Measurements from ENCODE around the gene PDE11A.

PDE11A gene

GRCh38 chr2:177728920-177729319, 343.7 kb downstream of the PDE11A start:
- DNase-seq (ENCODE audit: low read depth, low spot score): no peak
- TF ChIP-seq CTCF (IDR thresholded peaks at IDR 0.05; ENCODE audit: low read depth, low read length): no peak
- in situ Hi-C loops (cut with HindIII; ENCODE audit: low sequenced_read_pairs): no loop called here
- H3K4me3 ChIP-seq (ENCODE audit: low read depth, low read length): no peak overlapping the region

DNA sequence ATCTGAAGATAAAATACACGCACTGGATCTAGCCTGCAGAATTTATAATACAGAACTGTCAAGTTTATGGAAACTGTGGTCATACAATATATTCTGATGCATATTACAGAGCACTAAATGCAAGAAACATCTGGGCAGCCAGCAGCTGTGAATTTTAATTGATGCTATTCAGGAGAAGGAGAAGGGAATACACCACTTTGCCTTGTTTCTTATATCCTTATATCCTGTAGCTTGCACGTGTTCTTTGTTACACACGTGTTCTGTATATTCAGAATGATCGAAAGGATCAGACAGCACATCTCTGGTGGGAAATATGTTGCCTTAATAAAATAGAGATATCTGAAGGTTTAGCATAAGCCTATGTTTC, 344.2 kb downstream of the PDE11A start:
- no peak for DNase-seq (ENCODE audit: low read depth, low spot score)
- TF ChIP-seq CTCF (IDR thresholded peaks at IDR 0.05; ENCODE audit: low read depth, low read length): no peak
- in situ Hi-C loops (cut with HindIII; ENCODE audit: low sequenced_read_pairs): no loop called here
- no peak overlapping the region for H3K4me3 ChIP-seq (ENCODE audit: low read depth, low read length)

GRCh38 chr2:177727577-177728398, 344.8 kb downstream of the PDE11A start:
- H3K4me3 ChIP-seq (ENCODE audit: low read depth, low read length): no peak overlapping the region
- in situ Hi-C loops (cut with HindIII; ENCODE audit: low sequenced_read_pairs): no loop called here
- no peak for DNase-seq (ENCODE audit: low read depth, low spot score)

GRCh38 chr2:177726931-177727348, 345.6 kb downstream of the PDE11A start:
- no peak overlapping the region for H3K4me3 ChIP-seq (ENCODE audit: low read depth, low read length)
- in situ Hi-C loops (cut with HindIII; ENCODE audit: low sequenced_read_pairs): no loop called here
- no peak for TF ChIP-seq CTCF (IDR thresholded peaks at IDR 0.05; ENCODE audit: low read depth, low read length)
- DNase-seq (ENCODE audit: low read depth, low spot score): no peak

More at GRCh38 chr2:177727577-177728398, 344.8 kb downstream of the PDE11A start:
- no peak for TF ChIP-seq CTCF (IDR thresholded peaks at IDR 0.05; ENCODE audit: low read depth, low read length)

GRCh38 chr2:177724398-177725287, 347.9 kb downstream of the PDE11A start:
- DNase-seq (ENCODE audit: low read depth, low spot score): peak; percentile 45
- TF ChIP-seq CTCF (IDR thresholded peaks at IDR 0.05; ENCODE audit: low read depth, low read length): peak; percentile 92
- no peak overlapping the region for H3K4me3 ChIP-seq (ENCODE audit: low read depth, low read length)
- in situ Hi-C loops (cut with HindIII; ENCODE audit: low sequenced_read_pairs): no loop called here

DNA sequence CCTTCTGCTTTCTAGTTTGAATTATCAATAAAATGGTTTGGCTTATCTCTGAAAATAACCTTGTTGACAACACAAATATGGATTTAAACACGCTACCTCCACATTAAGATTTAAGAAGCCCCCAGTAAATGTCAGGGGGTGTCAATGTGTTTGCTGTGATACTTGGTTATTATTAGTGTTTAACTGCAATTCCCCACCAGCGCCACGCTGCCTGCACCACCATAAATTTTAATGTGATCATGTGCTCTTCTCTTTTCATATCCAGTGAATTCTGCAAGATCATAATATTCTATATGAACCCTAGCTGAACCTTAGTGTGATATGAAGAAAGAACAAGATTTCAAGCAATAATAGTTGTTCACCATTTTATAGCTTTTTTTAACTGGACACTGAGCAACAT, 349.3 kb downstream of the PDE11A start:
- TF ChIP-seq CTCF (IDR thresholded peaks at IDR 0.05; ENCODE audit: low read depth, low read length): no peak
- in situ Hi-C loops (cut with HindIII; ENCODE audit: low sequenced_read_pairs): no loop called here
- H3K4me3 ChIP-seq (ENCODE audit: low read depth, low read length): no peak overlapping the region
- no peak for DNase-seq (ENCODE audit: low read depth, low spot score)

All from astrocyte of the spinal cord (primary cell).